ENCODE measurements around the gene SEMA5A.

SEMA5A gene

GRCh38 chr5:9519537-9519936 is 26.3 kb downstream of the SEMA5A start:
- Histone ChIP-seq H3K9me3 (ENCODE audit: control insufficient read depth, low read length) (no peaks in the 10 kb centered on the region), H3K27ac (no peak overlapping the region), H3K27me3 (ENCODE audit: control insufficient read depth, insufficient read depth, low read length) (no peaks in the 10 kb centered on the region), H3K79me2 (no peaks in the 10 kb centered on the region), H3K4me3 (ENCODE audit: low read depth, low read length) (no peak overlapping the region), H3K36me3 (ENCODE audit: control insufficient read depth, insufficient read depth, low read length) (no peaks in the 10 kb centered on the region), H3K4me2 (ENCODE audit: low read length) (no peak overlapping the region), H3K9ac (no peak overlapping the region), H2AFZ (no peak overlapping the region), H3K4me1 (no peaks in the 10 kb centered on the region)
- TF ChIP-seq CTCF (IDR thresholded peaks at IDR 0.05) = no peak

GRCh38 chr5:9516591-9516990 is 29.3 kb downstream of the SEMA5A start:
- no peaks in the 10 kb centered on the region for H3K79me2 ChIP-seq
- no peak overlapping the region for H3K27ac ChIP-seq
- H3K4me1 ChIP-seq = no peaks in the 10 kb centered on the region
- H2AFZ ChIP-seq = no peak overlapping the region
- no peak for TF ChIP-seq CTCF (IDR thresholded peaks at IDR 0.05)
- no peak overlapping the region for H3K9ac ChIP-seq
- no peak overlapping the region for H3K4me3 ChIP-seq (ENCODE audit: low read depth, low read length)
- H3K4me2 ChIP-seq (ENCODE audit: low read length) = no peak overlapping the region
- no peaks in the 10 kb centered on the region for H3K36me3 ChIP-seq (ENCODE audit: control insufficient read depth, insufficient read depth, low read length)
- H3K9me3 ChIP-seq (ENCODE audit: control insufficient read depth, low read length) = no peaks in the 10 kb centered on the region
- no peaks in the 10 kb centered on the region for H3K27me3 ChIP-seq (ENCODE audit: control insufficient read depth, insufficient read depth, low read length)

- no peaks in the 10 kb centered on the region for H3K27me3 ChIP-seq (ENCODE audit: control insufficient read depth, insufficient read depth, low read length)
- no peaks in the 10 kb centered on the region for H3K9me3 ChIP-seq (ENCODE audit: control insufficient read depth, low read length)
- H3K4me2 ChIP-seq (ENCODE audit: low read length) = no peak overlapping the region
- no peaks in the 10 kb centered on the region for H3K4me1 ChIP-seq
- H3K36me3 ChIP-seq (ENCODE audit: control insufficient read depth, insufficient read depth, low read length) = no peaks in the 10 kb centered on the region
- no peak overlapping the region for H2AFZ ChIP-seq
- no peaks in the 10 kb centered on the region for H3K79me2 ChIP-seq
- no peak for TF ChIP-seq CTCF (IDR thresholded peaks at IDR 0.05)
- H3K27ac ChIP-seq = no peak overlapping the region
- H3K9ac ChIP-seq = no peak overlapping the region
- no peak overlapping the region for H3K4me3 ChIP-seq (ENCODE audit: low read depth, low read length)
Observed at GRCh38 chr5:9515436-9515835, 30.4 kb downstream of the SEMA5A start.

GRCh38 chr5:9514968-9515367 is 30.9 kb downstream of the SEMA5A start:
- no peaks in the 10 kb centered on the region for H3K79me2 ChIP-seq
- H3K4me1 ChIP-seq = no peaks in the 10 kb centered on the region
- no peak overlapping the region for H2AFZ ChIP-seq
- H3K36me3 ChIP-seq (ENCODE audit: control insufficient read depth, insufficient read depth, low read length) = no peaks in the 10 kb centered on the region
- TF ChIP-seq CTCF (IDR thresholded peaks at IDR 0.05) = no peak
- no peak overlapping the region for H3K4me3 ChIP-seq (ENCODE audit: low read depth, low read length)
- H3K9me3 ChIP-seq (ENCODE audit: control insufficient read depth, low read length) = no peaks in the 10 kb centered on the region
- no peak overlapping the region for H3K27ac ChIP-seq
- H3K4me2 ChIP-seq (ENCODE audit: low read length) = no peak overlapping the region
- H3K9ac ChIP-seq = no peak overlapping the region
- no peaks in the 10 kb centered on the region for H3K27me3 ChIP-seq (ENCODE audit: control insufficient read depth, insufficient read depth, low read length)

- no peak for TF ChIP-seq CTCF (IDR thresholded peaks at IDR 0.05)
- Histone ChIP-seq H3K4me1 (no peaks in the 10 kb centered on the region), H3K4me3 (ENCODE audit: low read depth, low read length) (no peak overlapping the region), H3K9ac (no peak overlapping the region), H3K4me2 (ENCODE audit: low read length) (no peak overlapping the region), H3K9me3 (ENCODE audit: control insufficient read depth, low read length) (no peaks in the 10 kb centered on the region), H3K79me2 (no peaks in the 10 kb centered on the region), H2AFZ (no peak overlapping the region), H3K36me3 (ENCODE audit: control insufficient read depth, insufficient read depth, low read length) (no peaks in the 10 kb centered on the region), H3K27me3 (ENCODE audit: control insufficient read depth, insufficient read depth, low read length) (no peaks in the 10 kb centered on the region), H3K27ac (no peak overlapping the region)
Observed at GRCh38 chr5:9513827-9514226, 32.0 kb downstream of the SEMA5A start.
